ENCODE measurements around the gene AGPAT1. TPM values are rescaled to one million over a fixed set of nuclear protein-coding genes. Genes with fewer than 3 reads are reported as not detected.

Gene AGPAT1
- total RNA-seq, 5 donors from 2014 or later (not counting 1 experiment from before 2014, with no cell fraction given) = 23.5 to 34.6 (median 31.0) TPM

GRCh38 chr6:32181148-32181702, 5.3 kb upstream of the AGPAT1 start:
- peaks cover 25% of the 10 kb centered on the region for H3K36me3 Mint-ChIP-seq
- H3K4me1 Mint-ChIP-seq = peaks cover 66 to 75% (median 67%) of the 10 kb centered on the region in 3 donors
- DNase-seq = no peak
- no peak overlapping the region for H3K4me3 Mint-ChIP-seq
- Histone ChIP-seq H3K27me3 (replicated peaks in 1 of 2; ENCODE audit: control insufficient read depth in 2 of 2, extremely low read depth in 1 of 2, insufficient read depth in 2 of 2, low read length in 1 of 2) (no peaks in the 10 kb centered on the region), H3K9me3 (no peaks in the 10 kb centered on the region), H3K4me3 (ENCODE audit: control insufficient read depth in 1 of 2, extremely low read depth in 1 of 2, low read length in 1 of 2) (no peak overlapping the region), H3K27ac (ENCODE audit: low read length) (no peak overlapping the region), H3K36me3 (ENCODE audit: control insufficient read depth in 2 of 2, extremely low read depth in 1 of 2, insufficient read depth in 1 of 2, low read length in 1 of 2) (peaks cover 4 to 49% of the 10 kb centered on the region in 2 donors), H3K4me1 (ENCODE audit: control insufficient read depth in 1 of 2, extremely low read depth in 1 of 2, insufficient read depth in 2 of 2, low read length in 2 of 2) (peaks cover 16 to 64% of the 10 kb centered on the region in 2 experiments)
- WGBS (ENCODE audit: insufficient coverage) = 95% methylated on average over 7 of the region's 15 CpGs
- POLR2A ChIA-PET = no interaction called here
- H3K9me3 Mint-ChIP-seq = no peaks in the 10 kb centered on the region
- peak overlapping the region; percentile 79 to 99 for H3K27ac Mint-ChIP-seq
- CTCF ChIA-PET = interaction anchor here in 1 of 2 donors (0.7 kb wide), 1 partner anchor 74 kb away, joined by 3 read pairs; no protein-coding TSS in a partner anchor
- ATAC-seq (replicated peaks in 1 of 4) = no peak
- H3K27me3 Mint-ChIP-seq = no peaks in the 10 kb centered on the region

DNA sequence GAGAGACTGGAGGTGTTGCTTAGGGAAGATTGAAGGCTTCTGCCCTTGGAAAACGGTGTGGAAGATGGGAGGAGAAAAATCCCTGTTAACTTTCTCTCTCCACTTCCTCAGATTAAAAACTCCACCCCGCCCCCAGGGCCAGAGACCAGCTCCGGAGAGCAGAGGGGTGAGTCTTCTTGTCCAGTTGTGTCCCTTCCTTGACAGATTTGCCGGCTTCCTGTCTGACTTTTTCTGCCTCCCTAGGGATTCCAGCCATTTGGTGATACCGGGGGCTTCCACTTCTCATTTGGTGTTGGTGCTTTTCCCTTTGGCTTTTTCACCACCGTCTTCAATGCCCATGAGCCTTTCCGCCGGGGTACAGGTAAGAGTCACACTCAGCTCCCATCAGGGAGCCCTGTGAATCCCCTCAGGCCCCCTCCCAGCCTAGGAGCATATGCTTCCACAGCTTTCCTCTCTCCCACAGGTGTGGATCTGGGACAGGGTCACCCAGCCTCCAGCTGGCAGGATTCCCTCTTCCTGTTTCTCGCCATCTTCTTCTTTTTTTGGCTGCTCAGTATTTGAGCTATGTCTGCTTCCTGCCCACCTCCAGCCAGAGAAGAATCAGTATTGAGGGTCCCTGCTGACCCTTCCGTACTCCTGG, 4.0 kb upstream of the AGPAT1 start:
- Histone ChIP-seq H3K9me3 (no peaks in the 10 kb centered on the region), H3K27ac (ENCODE audit: low read length) (no peak overlapping the region), H3K36me3 (ENCODE audit: control insufficient read depth in 2 of 2, extremely low read depth in 1 of 2, insufficient read depth in 1 of 2, low read length in 1 of 2) (peaks cover 4 to 45% of the 10 kb centered on the region in 2 donors), H3K4me3 (ENCODE audit: control insufficient read depth in 1 of 2, extremely low read depth in 1 of 2, low read length in 1 of 2) (no peak overlapping the region), H3K27me3 (replicated peaks in 1 of 2; ENCODE audit: control insufficient read depth in 2 of 2, extremely low read depth in 1 of 2, insufficient read depth in 2 of 2, low read length in 1 of 2) (no peaks in the 10 kb centered on the region), H3K4me1 (ENCODE audit: control insufficient read depth in 1 of 2, extremely low read depth in 1 of 2, insufficient read depth in 2 of 2, low read length in 2 of 2) (peaks cover 23 to 67% of the 10 kb centered on the region in 2 experiments)
- peak overlapping the region; percentile 96 to 99 for H3K27ac Mint-ChIP-seq
- 88% methylated on average over 6 of the region's 10 CpGs for WGBS (ENCODE audit: insufficient coverage)
- H3K9me3 Mint-ChIP-seq = no peaks in the 10 kb centered on the region
- ATAC-seq (replicated peaks in 1 of 4) (no peak), DNase-seq (no peak)
- ChIA-PET CTCF (interaction anchor here in 1 of 2 donors (0.6 kb wide), 1 partner anchor 1687 kb away, joined by 3 read pairs; no protein-coding TSS in a partner anchor), POLR2A (interaction anchor here in 1 of 2 donors (1.1 kb wide), 1 partner anchor 52 kb away, joined by 6 read pairs; the partner anchor contains the start of gene ATF6B)
- H3K4me1 Mint-ChIP-seq = peaks cover 67 to 76% (median 69%) of the 10 kb centered on the region in 3 donors
- no peaks in the 10 kb centered on the region for H3K27me3 Mint-ChIP-seq
- peak overlapping the region; percentile 92 to 98 (median 95) for H3K4me3 Mint-ChIP-seq
- H3K36me3 Mint-ChIP-seq = peaks cover 17% of the 10 kb centered on the region

GRCh38 chr6:32178547-32179440, 2.9 kb upstream of the AGPAT1 start:
- peak in 1 of 35 experiments; percentile 9 for DNase-seq
- CTCF ChIA-PET = interaction anchor here (0.5 to 0.6 kb wide), 3 partner anchors 84 to 1686 kb away, joined by 3 read pairs; no protein-coding TSS in a partner anchor
- H3K27ac Mint-ChIP-seq = peak overlapping the region; percentile 96 to 99
- peaks cover 17% of the 10 kb centered on the region for H3K36me3 Mint-ChIP-seq
- H3K27ac ChIP-seq (ENCODE audit: low read length) = peak overlapping the region; percentile 94
- H3K9me3 Mint-ChIP-seq = no peaks in the 10 kb centered on the region
- peaks cover 0 to 37% of the 10 kb centered on the region in 2 donors for H3K36me3 ChIP-seq (ENCODE audit: control insufficient read depth in 2 of 2, extremely low read depth in 1 of 2, insufficient read depth in 1 of 2, low read length in 1 of 2)
- peak overlapping the region; percentile 78 to 83 for H3K4me3 ChIP-seq (ENCODE audit: control insufficient read depth in 1 of 2, extremely low read depth in 1 of 2, low read length in 1 of 2)
- POLR2A ChIA-PET = interaction anchor here (0.6 to 1.1 kb wide), 3 partner anchors 14 to 51 kb away, joined by 4 to 6 read pairs (median 5); partner anchors contain the start of gene ATF6B (in 1 of the 2)
- H3K27me3 ChIP-seq (replicated peaks in 1 of 2; ENCODE audit: control insufficient read depth in 2 of 2, extremely low read depth in 1 of 2, insufficient read depth in 2 of 2, low read length in 1 of 2) = no peaks in the 10 kb centered on the region
- no peaks in the 10 kb centered on the region for H3K9me3 ChIP-seq
- no peaks in the 10 kb centered on the region for H3K27me3 Mint-ChIP-seq
- H3K4me1 Mint-ChIP-seq = peaks cover 72 to 80% (median 80%) of the 10 kb centered on the region in 3 donors
- peaks cover 32 to 70% of the 10 kb centered on the region in 2 experiments for H3K4me1 ChIP-seq (ENCODE audit: control insufficient read depth in 1 of 2, extremely low read depth in 1 of 2, insufficient read depth in 2 of 2, low read length in 2 of 2)
- 2% methylated on average over 22 of the region's 24 CpGs for WGBS (ENCODE audit: insufficient coverage)
- H3K4me3 Mint-ChIP-seq = peak overlapping the region; percentile 92 to 98 (median 95)
- no peak for ATAC-seq (replicated peaks in 1 of 4)

DNA sequence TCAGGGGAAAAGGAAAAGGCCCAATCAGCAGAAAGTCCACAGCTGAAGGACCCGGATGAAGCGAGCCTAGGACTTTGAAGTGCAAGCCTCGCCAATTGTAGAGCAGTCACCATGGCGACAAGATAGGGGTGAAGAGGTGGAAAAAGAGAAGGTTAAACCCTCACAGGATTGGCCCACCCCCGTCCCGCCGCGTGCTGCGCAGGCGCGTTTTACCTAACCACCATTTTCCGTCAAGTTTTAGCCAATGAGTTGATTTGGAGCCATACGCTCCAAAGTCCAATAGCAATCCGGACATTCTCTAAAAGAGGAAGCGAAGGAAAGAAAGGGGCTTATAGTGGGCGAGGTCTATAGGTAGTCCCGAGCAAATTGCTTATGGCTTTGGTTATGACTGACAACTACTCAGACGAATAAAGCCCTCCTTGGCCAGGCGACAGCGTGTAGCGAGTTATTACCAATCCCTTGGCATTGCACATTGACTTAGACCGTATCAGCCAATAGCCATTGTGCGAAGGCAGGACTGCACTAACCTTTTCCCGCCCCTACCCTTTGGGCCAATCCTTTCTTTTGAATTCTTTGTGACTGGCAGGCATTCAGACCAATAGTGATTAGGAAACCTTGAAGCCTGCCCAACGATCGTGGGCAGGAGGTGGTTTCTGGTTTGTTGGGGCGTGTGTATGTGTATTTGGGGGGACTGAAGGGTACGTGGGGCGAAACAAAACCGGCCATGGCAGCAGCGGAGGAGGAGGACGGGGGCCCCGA, 2.1 kb upstream of the AGPAT1 start, which contains the start of gene RNF5:
TSS of gene RNF5 (plus strand) at position 618 of the 759 bp plus-strand sequence. CDS start at position 725, 107 bp downstream.
- Histone ChIP-seq H3K9me3 (no peaks in the 10 kb centered on the region), H3K27me3 (replicated peaks in 1 of 2; ENCODE audit: control insufficient read depth in 2 of 2, extremely low read depth in 1 of 2, insufficient read depth in 2 of 2, low read length in 1 of 2) (no peaks in the 10 kb centered on the region), H3K4me3 (ENCODE audit: control insufficient read depth in 1 of 2, extremely low read depth in 1 of 2, low read length in 1 of 2) (peak within 1 kb of the TSS; percentile 82 to 83), H3K27ac (ENCODE audit: low read length) (peak within 1 kb of the TSS; percentile 94), H3K4me1 (ENCODE audit: control insufficient read depth in 1 of 2, extremely low read depth in 1 of 2, insufficient read depth in 2 of 2, low read length in 2 of 2) (peaks cover 40 to 70% of the 10 kb centered on the region in 2 experiments), H3K36me3 (ENCODE audit: control insufficient read depth in 2 of 2, extremely low read depth in 1 of 2, insufficient read depth in 1 of 2, low read length in 1 of 2) (peaks cover 0 to 30% of the 10 kb centered on the region in 2 donors)
- Mint-ChIP-seq H3K36me3 (peaks cover 17% of the 10 kb centered on the region), H3K4me3 (peak within 1 kb of the TSS; percentile 92 to 98 (median 95)), H3K27ac (peak within 1 kb of the TSS; percentile 96 to 99), H3K27me3 (no peaks in the 10 kb centered on the region), H3K9me3 (no peaks in the 10 kb centered on the region), H3K4me1 (peaks cover 76 to 87% (median 83%) of the 10 kb centered on the region in 3 donors)
- DNase-seq (peak; percentile 81 to 99 (median 93)), ATAC-seq (replicated peaks in 1 of 4) (peak; percentile 82 to 85 (median 84))
- WGBS (ENCODE audit: insufficient coverage) = 0% methylated on average over 29 of the region's 33 CpGs
- ChIA-PET POLR2A (interaction anchor here in 1 of 2 donors (1.1 kb wide), 1 partner anchor 15 kb away, joined by 3 read pairs; the partner anchor contains the start of gene GPSM3), CTCF (interaction anchor here in 1 of 2 donors (0.6 to 1.4 kb wide), 4 partner anchors 15 to 1020 kb away, joined by 3 to 6 read pairs (median 3); partner anchors contain the start of genes ATF6B, GPSM3 and TCF19)

- Mint-ChIP-seq H3K9me3 (no peaks in the 10 kb centered on the region), H3K36me3 (peaks cover 17% of the 10 kb centered on the region), H3K27me3 (no peaks in the 10 kb centered on the region), H3K4me3 (peak overlapping the region; percentile 92 to 98 (median 95)), H3K4me1 (peaks cover 79 to 88% (median 83%) of the 10 kb centered on the region in 3 donors), H3K27ac (peak overlapping the region; percentile 96 to 99)
- POLR2A ChIA-PET = interaction anchor here in 1 of 2 donors (1.1 kb wide), 1 partner anchor 16 kb away, joined by 3 read pairs; the partner anchor contains the start of gene GPSM3
- peaks cover 0 to 23% of the 10 kb centered on the region in 2 donors for H3K36me3 ChIP-seq (ENCODE audit: control insufficient read depth in 2 of 2, extremely low read depth in 1 of 2, insufficient read depth in 1 of 2, low read length in 1 of 2)
- no peaks in the 10 kb centered on the region for H3K27me3 ChIP-seq (replicated peaks in 1 of 2; ENCODE audit: control insufficient read depth in 2 of 2, extremely low read depth in 1 of 2, insufficient read depth in 2 of 2, low read length in 1 of 2)
- WGBS (ENCODE audit: insufficient coverage) = under 1% methylated on average over 13 of the region's 20 CpGs
- H3K27ac ChIP-seq (ENCODE audit: low read length) = peak overlapping the region; percentile 94
- no peaks in the 10 kb centered on the region for H3K9me3 ChIP-seq
- DNase-seq (peak in 5 of 35 experiments; percentile 11 to 36 (median 18)), ATAC-seq (replicated peaks in 1 of 4) (peak in 3 of 4 experiments; percentile 0 to 5 (median 4))
- H3K4me1 ChIP-seq (ENCODE audit: control insufficient read depth in 1 of 2, extremely low read depth in 1 of 2, insufficient read depth in 2 of 2, low read length in 2 of 2) = peaks cover 46 to 65% of the 10 kb centered on the region in 2 experiments
- peak overlapping the region; percentile 82 to 83 for H3K4me3 ChIP-seq (ENCODE audit: control insufficient read depth in 1 of 2, extremely low read depth in 1 of 2, low read length in 1 of 2)
- CTCF ChIA-PET = interaction anchor here in 1 of 2 donors (0.6 to 1.4 kb wide), 5 partner anchors 16 to 1019 kb away, joined by 3 to 6 read pairs (median 3); partner anchors contain the start of genes ATF6B, FKBPL, GPSM3 and TCF19
Measured at GRCh38 chr6:32177183-32177787, 1.4 kb upstream of the AGPAT1 start.
